NCI-H2171 (cell line): ENCODE data around the gene TSR1.

Experiments used
- DNase-seq: peaks from one replicate; lab custom pipeline; 2025; lab: John Stamatoyannopoulos, UW

Gene TSR1

DNA sequence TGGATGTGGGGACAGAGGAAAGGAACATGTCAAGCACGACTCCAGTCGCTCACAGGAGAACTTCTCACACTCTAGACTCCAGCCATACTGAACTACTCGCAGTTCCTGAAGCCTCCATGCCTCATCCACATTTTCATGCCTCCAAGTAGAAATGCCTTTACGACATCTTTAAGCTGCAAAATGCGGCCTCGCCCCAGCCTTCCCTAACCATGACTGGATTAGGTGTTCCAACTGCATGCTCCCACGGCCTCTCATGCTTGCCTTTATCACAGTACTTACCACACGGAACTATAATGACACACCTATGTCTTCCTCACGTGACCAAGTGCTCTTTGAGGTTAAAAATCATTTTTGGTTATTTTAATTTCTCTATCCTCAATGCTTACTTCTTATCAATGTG is 56.5 kb downstream of the TSR1 start:
- DNase-seq, result no peak

DNA sequence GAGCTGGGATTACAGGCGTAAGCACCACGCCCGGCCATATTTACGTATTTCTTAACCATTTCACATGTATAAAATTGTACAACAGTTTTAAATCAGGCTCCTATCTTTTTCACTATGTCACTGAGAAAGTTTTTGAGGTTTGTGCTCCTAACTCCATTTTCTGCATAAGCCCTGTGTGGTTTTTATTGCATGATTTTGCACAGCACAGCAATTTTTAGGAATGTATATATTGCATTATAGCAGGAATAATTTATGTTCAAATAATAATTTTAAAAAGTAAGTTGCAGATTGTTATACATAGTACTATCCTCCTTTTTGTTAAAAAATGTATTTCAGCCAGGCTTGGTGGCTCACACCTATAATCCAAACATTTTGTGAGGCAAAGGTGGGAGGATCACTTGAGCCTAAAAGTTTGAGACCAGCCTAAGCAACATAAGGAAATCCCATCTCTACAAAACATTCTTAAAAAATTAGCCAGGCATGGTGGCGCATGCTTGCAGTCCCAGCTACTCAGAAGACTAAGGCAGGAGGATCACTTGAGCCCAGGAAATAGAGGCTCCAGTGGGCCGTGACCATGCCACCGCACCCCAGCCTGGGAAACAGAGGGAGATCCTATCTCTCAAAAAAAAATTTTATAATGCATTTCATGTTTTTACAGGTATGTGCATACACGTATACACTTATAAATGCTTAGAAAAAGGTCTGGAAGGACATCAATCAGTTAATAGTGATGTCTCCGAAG is 58.7 kb downstream of the TSR1 start:
- no peak for DNase-seq

DNA sequence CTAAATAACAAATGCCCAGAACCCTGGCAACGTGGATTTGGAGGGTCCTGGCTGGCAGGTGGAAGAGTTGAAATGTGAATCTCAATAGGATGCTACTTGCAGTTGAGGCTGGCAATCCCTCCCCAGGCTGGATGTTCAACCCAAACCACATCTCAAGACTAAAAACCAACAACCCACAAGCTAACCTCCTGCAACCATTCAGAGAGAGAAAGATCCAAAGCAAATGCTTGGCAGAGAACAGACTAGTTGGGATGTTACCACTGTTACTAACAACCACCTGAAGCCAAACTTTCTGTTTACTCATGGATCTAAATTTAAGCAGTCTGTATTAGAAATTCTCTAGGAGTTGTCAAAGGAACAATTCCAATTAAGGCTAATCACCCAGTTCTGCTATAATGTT is 60.5 kb downstream of the TSR1 start:
- no peak for DNase-seq

DNA sequence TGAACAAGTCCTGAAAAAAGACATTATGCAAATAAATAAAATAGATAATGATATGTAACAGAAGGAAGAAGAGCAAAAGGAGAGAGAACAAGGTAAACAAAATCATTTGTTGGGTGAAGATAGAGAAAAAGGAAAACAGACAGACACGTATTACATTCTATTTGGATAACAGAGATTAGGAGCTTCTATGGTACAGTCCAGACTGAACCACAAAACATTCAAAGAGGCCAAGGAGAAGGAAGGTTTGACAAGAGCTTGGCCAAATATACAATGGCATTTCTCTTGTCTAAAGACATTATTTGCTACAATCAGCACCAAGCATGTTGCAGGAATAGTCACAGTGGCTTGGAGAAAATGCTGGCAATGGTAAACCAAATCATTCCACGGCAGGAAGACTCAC is 61.8 kb downstream of the TSR1 start:
- DNase-seq, result no peak
